SK-N-SH (cell line): ENCODE data around the gene UBE2R2. TPM values are rescaled to one million over a fixed set of nuclear protein-coding genes. Genes with fewer than 3 reads are reported as not detected.
"Not testable (repeated sequence)": the region's sequence is repeated elsewhere in the genome, so short reads cannot be mapped to it uniquely, and the experiment has no call there.

ENCODE experiments used
- CTCF ChIA-PET: fragments of 300-600, 350-600 bp; formaldehyde crosslinking; extraction: SDS; loops from one replicate; lab custom pipeline; 2021; lab: Yijun Ruan, JAX
- POLR2A ChIA-PET: fragments of 350-600 bp; sonication (Branson Sonifier 250); formaldehyde crosslinking; extraction: SDS; loops from one replicate; lab custom pipeline; 2020; ENCODE audit warnings: antibody characterized with exemption, inconsistent platforms; lab: Yijun Ruan, JAX
- DNase-seq: peaks from one replicate; pipeline ENCODE4 v3.0.0; 2012
- H2AFZ ChIP-seq: fragments of 200-600 bp; sonication (generic); 2 replicates; pipeline ENCODE4 v1.8.1; 2016; ENCODE audit warnings: antibody characterized with exemption, mild to moderate bottlenecking, low read depth
- H3F3A ChIP-seq: fragments of 200-600 bp; sonication (generic); replicated peaks from 2 replicates; pipeline ENCODE3; 2016; ENCODE audit warnings: antibody characterized with exemption, mild to moderate bottlenecking; ENCODE audit not compliant: insufficient read depth
- H3K27ac ChIP-seq, 2 experiments: fragments of 200-500 bp in 1 of 2; fragments of 200-600 bp in 1 of 2; sonication (Bioruptor generic) in 1 of 2; sonication (generic), shearing (Covaris generic) in 1 of 2; 2 replicates each; pipeline versions ENCODE4 v1.5.1 to v1.6.1; 2014 to 2016; ENCODE audit warnings: low read depth in 2 of 2, inconsistent platforms in 1 of 2, low read length in 1 of 2, mild to moderate bottlenecking in 1 of 2, mixed read lengths in 1 of 2
- H3K27me3 ChIP-seq: fragments of 200-600 bp; sonication (generic), shearing (Covaris generic); 2 replicates; pipeline ENCODE4 v1.6.1; 2016; ENCODE audit warnings: mixed run types; ENCODE audit not compliant: insufficient read depth
- H3K36me3 ChIP-seq, 2 experiments: fragments of 200-500 bp in 1 of 2; fragments of 200-600 bp in 1 of 2; sonication (Bioruptor generic) in 1 of 2; sonication (generic) in 1 of 2; replicated peaks in 1 of 2; 2 replicates each; pipeline versions ENCODE3 to v1.5.1; 2014 to 2016; ENCODE audit warnings: low read length in 1 of 2, mild to moderate bottlenecking in 1 of 2; ENCODE audit not compliant: insufficient read depth in 2 of 2, control insufficient read depth in 1 of 2
- H3K4me1 ChIP-seq, 2 experiments: fragments of 200-500 bp in 1 of 2; fragments of 200-600 bp in 1 of 2; sonication (Bioruptor generic) in 1 of 2; sonication (generic), shearing (Covaris generic) in 1 of 2; 2 replicates each; pipeline versions ENCODE4 v1.5.1 to v1.6.1; 2014 to 2016; ENCODE audit warnings: low read depth in 1 of 2, low read length in 1 of 2, mixed run types in 1 of 2; ENCODE audit not compliant: insufficient read depth in 2 of 2, control insufficient read depth in 1 of 2
- H3K4me2 ChIP-seq: fragments of 200-600 bp; sonication (generic), shearing (Covaris generic); 2 replicates; pipeline ENCODE4 v1.6.1; 2017; ENCODE audit warnings: mixed run types
- H3K4me3 ChIP-seq, 2 experiments: fragments of 200-500 bp in 1 of 2; fragments of 200-600 bp in 1 of 2; sonication (Bioruptor generic) in 1 of 2; sonication (generic), shearing (Covaris generic) in 1 of 2; 2 replicates each; pipeline versions ENCODE4 v1.5.1 to v1.8.1; 2014 to 2016; ENCODE audit warnings: low read depth in 2 of 2, inconsistent platforms in 1 of 2, low read length in 1 of 2, mild to moderate bottlenecking in 1 of 2, mixed read lengths in 1 of 2, moderate library complexity in 1 of 2
- H3K79me2 ChIP-seq: fragments of 200-600 bp; sonication (generic); 2 replicates; pipeline ENCODE4 v1.8.1; 2017; ENCODE audit warnings: mild to moderate bottlenecking; ENCODE audit not compliant: insufficient read depth
- H3K9ac ChIP-seq: fragments of 200-600 bp; sonication (generic); 2 replicates; pipeline ENCODE4 v1.6.1; 2017; ENCODE audit warnings: mixed run types
- H3K9me2 ChIP-seq: fragments of 200-600 bp; sonication (generic); 2 replicates; pipeline ENCODE4 v1.6.1; 2017; ENCODE audit warnings: mixed run types
- H3K9me3 ChIP-seq: fragments of 200-600 bp; sonication (generic); 2 replicates; pipeline ENCODE4 v1.6.1; 2017; ENCODE audit warnings: mixed run types, mild to moderate bottlenecking, moderate library complexity
- H4K20me1 ChIP-seq: fragments of 200-600 bp; sonication (generic); 2 replicates; pipeline ENCODE4 v1.6.1; 2017; ENCODE audit warnings: mild to moderate bottlenecking, mixed run types; ENCODE audit not compliant: insufficient read depth
- CHD2 ChIP-seq: fragments of 150-350 bp; IDR thresholded peaks from 2 replicates; pipeline ENCODE4 v1.6.1; 2018; ENCODE audit warnings: low read length; ENCODE audit not compliant: partially characterized antibody
- FOSL2 ChIP-seq: IDR thresholded peaks from 2 replicates; pipeline ENCODE4 v1.4.0; 2012; ENCODE audit warnings: low read depth, mild to moderate bottlenecking, moderate library complexity, borderline replicate concordance
- JUND ChIP-seq: IDR thresholded peaks from 2 replicates; pipeline ENCODE4 v1.4.0; 2012
- POLR2AphosphoS5 ChIP-seq: IDR thresholded peaks from 2 replicates; pipeline ENCODE4 v1.6.1; 2012; ENCODE audit warnings: low read depth, low read length
- REST ChIP-seq: IDR thresholded peaks from 2 replicates; pipeline ENCODE4 v1.6.1; 2012; ENCODE audit warnings: mild to moderate bottlenecking, low read depth, low read length, moderate library complexity
- RXRA ChIP-seq: IDR thresholded peaks from 2 replicates; pipeline ENCODE4 v1.4.0; 2012; ENCODE audit warnings: low read depth, mild to moderate bottlenecking, borderline replicate concordance
- TAF1 ChIP-seq: IDR thresholded peaks from 2 replicates; pipeline ENCODE4 v1.6.1; 2012; ENCODE audit warnings: low read depth, mild to moderate bottlenecking, low read length, moderate library complexity, borderline replicate concordance
- USF2 ChIP-seq: fragments of 150-350 bp; IDR thresholded peaks from 2 replicates; pipeline ENCODE4 v1.6.1; 2017; ENCODE audit warnings: antibody characterized with exemption, low read length, low read depth, borderline replicate concordance
- ZBTB33 ChIP-seq: IDR thresholded peaks from 2 replicates; pipeline ENCODE4 v1.4.0; 2012; ENCODE audit warnings: low read depth, borderline replicate concordance
- WGBS: methylation state at CpG from one replicate; pipeline ENCODE4 v1.1.6; 2017; ENCODE audit warnings: low lambda C conversion rate; 5-methylcytosine and 5-hydroxymethylcytosine counted together
- polyA plus RNA-seq, 3 experiments: library from polyadenylated mRNA; depleted of rRNA; stranded (reverse); fragments of >200 nt; gene quantifications; 2 replicates each; pipeline ENCODE4 v1.2.3, GENCODE V29; 2012
- TF ChIP-seq, protein P1 (sequence below): IDR thresholded peaks from 2 replicates; pipeline ENCODE4 v1.4.0; 2012; ENCODE audit warnings: low read depth
- TF ChIP-seq, protein P2 (sequence below): fragments of 200-600 bp; sonication (generic); IDR thresholded peaks from 2 replicates; pipeline ENCODE4 v1.6.1; 2017; ENCODE audit warnings: antibody characterized with exemption, mild to moderate bottlenecking, moderate library complexity

UBE2R2 gene
- polyA plus RNA-seq, 1 of the 3 experiments (the other 2 are of a cell fraction): 19.7 TPM

DNA sequence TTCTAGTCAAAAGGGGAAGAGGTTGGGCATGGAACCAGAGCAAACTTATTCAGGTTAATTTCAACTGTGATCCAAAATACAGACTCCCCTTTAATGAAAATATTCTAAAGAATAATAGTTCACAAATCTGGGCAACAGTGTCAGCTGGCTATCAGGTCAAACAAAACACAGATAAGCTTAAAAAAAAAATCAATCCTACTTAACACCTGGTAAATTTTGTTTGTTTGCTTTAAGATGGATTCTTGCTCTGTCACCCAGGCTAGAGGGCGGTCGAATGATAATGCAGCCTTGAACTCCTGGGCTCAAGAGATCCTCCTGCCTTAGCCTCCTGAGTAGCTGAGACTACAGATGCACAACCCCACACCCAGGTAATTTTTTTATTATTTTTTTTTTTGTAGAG, 142.8 kb downstream of the UBE2R2 start:
- peaks cover 0 to 3% of the 10 kb centered on the region in 2 experiments; a peak in 2 of 4 replicates for H3K4me1 ChIP-seq
- H3K9ac ChIP-seq: no peak overlapping the region
- 100% methylated on average over 2 of the region's 2 CpGs for WGBS
- H3K27me3 ChIP-seq: no peaks in the 10 kb centered on the region
- H2AFZ ChIP-seq: no peak overlapping the region
- H3K36me3 ChIP-seq: peaks cover 23 to 49% of the 10 kb centered on the region in 2 experiments
- H4K20me1 ChIP-seq: no peaks in the 10 kb centered on the region
- H3F3A ChIP-seq: no peaks in the 10 kb centered on the region
- H3K9me2 ChIP-seq: no peaks in the 10 kb centered on the region
- no peak for DNase-seq
- CTCF ChIA-PET: no interaction called here
- no peaks in the 10 kb centered on the region for H3K9me3 ChIP-seq
- no peak overlapping the region for H3K4me3 ChIP-seq
- no peak overlapping the region for H3K4me2 ChIP-seq
- TF ChIP-seq CHD2 (no peak), JUND (no peak), TAF1 (no peak), REST (no peak)
- no peaks in the 10 kb centered on the region for H3K79me2 ChIP-seq
- POLR2A ChIA-PET: no interaction called here
- H3K27ac ChIP-seq: no peak overlapping the region

GRCh38 chr9:33962468-33962867, 145.5 kb downstream of the UBE2R2 start:
- 93% methylated on average over 7 of the region's 7 CpGs for WGBS
- H3K4me2 ChIP-seq, H3K4me3 ChIP-seq, H3K27ac ChIP-seq, H4K20me1 ChIP-seq, H3K79me2 ChIP-seq, H3K9me3 ChIP-seq, H3K9ac ChIP-seq, H3K9me2 ChIP-seq, H3F3A ChIP-seq, CTCF ChIA-PET, H2AFZ ChIP-seq, DNase-seq, H3K4me1 ChIP-seq, POLR2A ChIA-PET, H3K27me3 ChIP-seq: not testable (repeated sequence)
- H3K36me3 ChIP-seq: peaks cover 23 to 40% of the 10 kb centered on the region in 2 experiments

GRCh38 chr9:33964086-33964768, 147.3 kb downstream of the UBE2R2 start:
- DNase-seq: no peak
- ChIA-PET CTCF (no interaction called here), POLR2A (interaction anchor here (1.2 kb wide), 1 partner anchor 84 kb away, joined by 3 read pairs; the partner anchor contains the start of gene UBAP2)
- Histone ChIP-seq H3K79me2 (no peaks in the 10 kb centered on the region), H3K9ac (no peak overlapping the region), H3K27me3 (no peaks in the 10 kb centered on the region), H3F3A (peaks cover 10% of the 10 kb centered on the region), H3K27ac (peak overlapping the region in 1 of 2 experiments; percentile 36; a peak in 2 of 4 replicates), H3K9me3 (no peaks in the 10 kb centered on the region), H3K4me1 (peaks cover 0 to 3% of the 10 kb centered on the region in 2 experiments; a peak in 2 of 4 replicates), H3K9me2 (no peaks in the 10 kb centered on the region), H3K36me3 (peaks cover 25 to 53% of the 10 kb centered on the region in 2 experiments), H3K4me3 (no peak overlapping the region), H2AFZ (no peak overlapping the region), H3K4me2 (no peak overlapping the region), H4K20me1 (no peaks in the 10 kb centered on the region)
- WGBS: 95% methylated on average over 2 of the region's 2 CpGs
- TF ChIP-seq, protein P1, sequence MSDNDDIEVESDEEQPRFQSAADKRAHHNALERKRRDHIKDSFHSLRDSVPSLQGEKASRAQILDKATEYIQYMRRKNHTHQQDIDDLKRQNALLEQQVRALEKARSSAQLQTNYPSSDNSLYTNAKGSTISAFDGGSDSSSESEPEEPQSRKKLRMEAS: no peak
- TF ChIP-seq ZBTB33: no peak
- TF ChIP-seq JUND: no peak
- TF ChIP-seq, protein P2, sequence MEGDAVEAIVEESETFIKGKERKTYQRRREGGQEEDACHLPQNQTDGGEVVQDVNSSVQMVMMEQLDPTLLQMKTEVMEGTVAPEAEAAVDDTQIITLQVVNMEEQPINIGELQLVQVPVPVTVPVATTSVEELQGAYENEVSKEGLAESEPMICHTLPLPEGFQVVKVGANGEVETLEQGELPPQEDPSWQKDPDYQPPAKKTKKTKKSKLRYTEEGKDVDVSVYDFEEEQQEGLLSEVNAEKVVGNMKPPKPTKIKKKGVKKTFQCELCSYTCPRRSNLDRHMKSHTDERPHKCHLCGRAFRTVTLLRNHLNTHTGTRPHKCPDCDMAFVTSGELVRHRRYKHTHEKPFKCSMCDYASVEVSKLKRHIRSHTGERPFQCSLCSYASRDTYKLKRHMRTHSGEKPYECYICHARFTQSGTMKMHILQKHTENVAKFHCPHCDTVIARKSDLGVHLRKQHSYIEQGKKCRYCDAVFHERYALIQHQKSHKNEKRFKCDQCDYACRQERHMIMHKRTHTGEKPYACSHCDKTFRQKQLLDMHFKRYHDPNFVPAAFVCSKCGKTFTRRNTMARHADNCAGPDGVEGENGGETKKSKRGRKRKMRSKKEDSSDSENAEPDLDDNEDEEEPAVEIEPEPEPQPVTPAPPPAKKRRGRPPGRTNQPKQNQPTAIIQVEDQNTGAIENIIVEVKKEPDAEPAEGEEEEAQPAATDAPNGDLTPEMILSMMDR: no peak
- no peak for TF ChIP-seq RXRA
- no peak for TF ChIP-seq POLR2AphosphoS5
- TF ChIP-seq FOSL2: no peak
- TF ChIP-seq USF2: no peak
